Adrenal gland (tissue), 5 donors: ENCODE measurements around the gene PRR16.

Source experiments
- POLR2A ChIP-seq, 2 donors: fragments of 450-650 bp; IDR thresholded peaks; one replicate each; pipeline ENCODE4 v1.6.1; 2017; ENCODE audit warnings: antibody characterized with exemption in 2 of 2, mild to moderate bottlenecking in 2 of 2, moderate library complexity in 1 of 2
- TF ChIP-seq, protein P1 (sequence below), 6 experiments: fragments of 450-650 bp in 4 of 6; fragments of 200-600 bp in 2 of 6; sonication (generic) in 1 of 6; IDR thresholded peaks; 1 replicate in 5 of 6; 2 replicates in 1 of 6; pipeline versions ENCODE4 v1.5.1 to v1.8.0; 2016 to 2021; ENCODE audit warnings: antibody characterized with exemption in 6 of 6, mild to moderate bottlenecking in 2 of 6, moderate library complexity in 1 of 6
- donor health status: DM: no; HTN: no; CAD: no.

DNA sequence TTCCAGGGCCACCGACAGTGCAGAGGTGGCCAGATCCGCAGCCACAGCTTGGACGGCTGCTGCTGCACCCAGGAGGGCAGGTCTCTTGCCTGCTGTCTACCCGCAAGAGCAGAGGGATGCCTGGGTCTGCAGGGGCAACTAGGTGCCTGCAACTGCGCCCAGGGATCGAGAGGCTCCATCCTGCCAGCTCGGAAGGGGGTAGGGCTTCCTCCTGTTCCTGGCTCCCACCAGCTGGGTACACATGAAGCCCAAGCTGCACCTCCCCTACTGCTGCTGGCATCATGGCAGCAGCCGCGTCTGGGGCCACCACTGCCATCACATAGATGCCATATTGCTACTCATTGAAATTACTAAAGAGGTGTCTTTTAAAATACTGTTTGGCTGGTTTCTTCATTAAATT is 12.7 kb upstream of the PRR16 start:
- TF ChIP-seq, protein P1, sequence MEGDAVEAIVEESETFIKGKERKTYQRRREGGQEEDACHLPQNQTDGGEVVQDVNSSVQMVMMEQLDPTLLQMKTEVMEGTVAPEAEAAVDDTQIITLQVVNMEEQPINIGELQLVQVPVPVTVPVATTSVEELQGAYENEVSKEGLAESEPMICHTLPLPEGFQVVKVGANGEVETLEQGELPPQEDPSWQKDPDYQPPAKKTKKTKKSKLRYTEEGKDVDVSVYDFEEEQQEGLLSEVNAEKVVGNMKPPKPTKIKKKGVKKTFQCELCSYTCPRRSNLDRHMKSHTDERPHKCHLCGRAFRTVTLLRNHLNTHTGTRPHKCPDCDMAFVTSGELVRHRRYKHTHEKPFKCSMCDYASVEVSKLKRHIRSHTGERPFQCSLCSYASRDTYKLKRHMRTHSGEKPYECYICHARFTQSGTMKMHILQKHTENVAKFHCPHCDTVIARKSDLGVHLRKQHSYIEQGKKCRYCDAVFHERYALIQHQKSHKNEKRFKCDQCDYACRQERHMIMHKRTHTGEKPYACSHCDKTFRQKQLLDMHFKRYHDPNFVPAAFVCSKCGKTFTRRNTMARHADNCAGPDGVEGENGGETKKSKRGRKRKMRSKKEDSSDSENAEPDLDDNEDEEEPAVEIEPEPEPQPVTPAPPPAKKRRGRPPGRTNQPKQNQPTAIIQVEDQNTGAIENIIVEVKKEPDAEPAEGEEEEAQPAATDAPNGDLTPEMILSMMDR (IDR thresholded peaks at IDR 0.05) = no peak
- TF ChIP-seq POLR2A (IDR thresholded peaks at IDR 0.05) = no peak
